HL-60 (cell line): ENCODE data around the gene HOXB8.

Source experiments
- CTCF ChIP-seq: IDR thresholded peaks from one replicate; pipeline ENCODE4 v1.5.1; 2011; ENCODE audit warnings: low read length, control low read depth, inconsistent platforms; ENCODE audit not compliant: insufficient read depth
- POLR2AphosphoS5 ChIP-seq: IDR thresholded peaks from 2 replicates; pipeline ENCODE4 v1.6.1; 2012; ENCODE audit warnings: low read depth
- SPI1 ChIP-seq: IDR thresholded peaks from 2 replicates; pipeline ENCODE4 v1.6.1; 2012; ENCODE audit warnings: low read depth, mild to moderate bottlenecking, borderline replicate concordance

GRCh38 chr17:48647103-48647962 lies 32.2 kb upstream of the HOXB8 start:
- TF ChIP-seq CTCF (no peak), SPI1 (no peak), POLR2AphosphoS5 (no peak)
